ENCODE results near the gene C17orf67.

Gene C17orf67

GRCh38 chr17:56866076-56866475, 32.4 kb upstream of the C17orf67 start:
- Histone ChIP-seq H3K9ac (ENCODE audit: low read length) (no peak overlapping the region), H4K20me1 (ENCODE audit: low read depth, low read length) (no peaks in the 10 kb centered on the region), H3K79me2 (ENCODE audit: insufficient read depth, low read length) (no peaks in the 10 kb centered on the region), H3K4me3 (ENCODE audit: insufficient read depth, low read length, poor library complexity, severe bottlenecking) (no peak overlapping the region), H3K9me2 (replicated peaks; ENCODE audit: insufficient read depth, low read length) (no peaks in the 10 kb centered on the region), H3K9me3 (ENCODE audit: insufficient read depth, low read length) (no peaks in the 10 kb centered on the region), H3K4me2 (ENCODE audit: low read depth, low read length, poor library complexity, severe bottlenecking) (no peak overlapping the region), H3K36me3 (ENCODE audit: low read length) (peaks cover 7% of the 10 kb centered on the region; the same call in 1 of the 2 replicates), H3K27me3 (ENCODE audit: low read length) (no peaks in the 10 kb centered on the region), H2AFZ (ENCODE audit: low read depth, low read length, severe bottlenecking) (no peak overlapping the region), H3K27ac (ENCODE audit: low read depth, low read length) (no peak overlapping the region), H3F3A (ENCODE audit: insufficient read depth) (peaks cover 5% of the 10 kb centered on the region; the same call in 1 of the 2 replicates)
- TF ChIP-seq EZH2phosphoT487 (conservative IDR thresholded peaks at IDR 0.05; ENCODE audit: low read length) (no peak), CTCF (IDR thresholded peaks at IDR 0.05; ENCODE audit: insufficient read depth, low read length, poor library complexity, severe bottlenecking) (no peak)

- Histone ChIP-seq H2AFZ (ENCODE audit: low read depth, low read length, severe bottlenecking) (no peak overlapping the region), H3K79me2 (ENCODE audit: insufficient read depth, low read length) (no peaks in the 10 kb centered on the region), H3K4me2 (ENCODE audit: low read depth, low read length, poor library complexity, severe bottlenecking) (no peak overlapping the region), H3F3A (ENCODE audit: insufficient read depth) (peaks cover 5% of the 10 kb centered on the region; the same call in 1 of the 2 replicates), H3K9me3 (ENCODE audit: insufficient read depth, low read length) (no peaks in the 10 kb centered on the region), H4K20me1 (ENCODE audit: low read depth, low read length) (no peaks in the 10 kb centered on the region), H3K4me3 (ENCODE audit: insufficient read depth, low read length, poor library complexity, severe bottlenecking) (no peak overlapping the region), H3K27me3 (ENCODE audit: low read length) (no peaks in the 10 kb centered on the region), H3K36me3 (ENCODE audit: low read length) (peaks cover 7% of the 10 kb centered on the region; the same call in 1 of the 2 replicates), H3K27ac (ENCODE audit: low read depth, low read length) (no peak overlapping the region), H3K9me2 (replicated peaks; ENCODE audit: insufficient read depth, low read length) (no peaks in the 10 kb centered on the region), H3K9ac (ENCODE audit: low read length) (no peak overlapping the region)
- no peak for TF ChIP-seq EZH2phosphoT487 (conservative IDR thresholded peaks at IDR 0.05; ENCODE audit: low read length)
- TF ChIP-seq CTCF (IDR thresholded peaks at IDR 0.05; ENCODE audit: insufficient read depth, low read length, poor library complexity, severe bottlenecking), result no peak
Observed at GRCh38 chr17:56863974-56864373, 30.3 kb upstream of the C17orf67 start.

- Histone ChIP-seq H3K9me2 (replicated peaks; ENCODE audit: insufficient read depth, low read length) (no peaks in the 10 kb centered on the region), H3K36me3 (ENCODE audit: low read length) (peaks cover 13% of the 10 kb centered on the region; the same call in 1 of the 2 replicates), H3K9ac (ENCODE audit: low read length) (no peak overlapping the region), H3K4me3 (ENCODE audit: insufficient read depth, low read length, poor library complexity, severe bottlenecking) (no peak overlapping the region), H3F3A (ENCODE audit: insufficient read depth) (0 out of 2 replicates have a peak, but pooled peaks cover 5% of the 10 kb centered on the region), H3K27ac (ENCODE audit: low read depth, low read length) (no peak overlapping the region), H2AFZ (ENCODE audit: low read depth, low read length, severe bottlenecking) (no peak overlapping the region), H3K79me2 (ENCODE audit: insufficient read depth, low read length) (no peaks in the 10 kb centered on the region), H3K4me2 (ENCODE audit: low read depth, low read length, poor library complexity, severe bottlenecking) (no peak overlapping the region), H3K27me3 (ENCODE audit: low read length) (no peaks in the 10 kb centered on the region), H4K20me1 (ENCODE audit: low read depth, low read length) (no peaks in the 10 kb centered on the region), H3K9me3 (ENCODE audit: insufficient read depth, low read length) (no peaks in the 10 kb centered on the region)
- no peak for TF ChIP-seq CTCF (IDR thresholded peaks at IDR 0.05; ENCODE audit: insufficient read depth, low read length, poor library complexity, severe bottlenecking)
- no peak for TF ChIP-seq EZH2phosphoT487 (conservative IDR thresholded peaks at IDR 0.05; ENCODE audit: low read length)
Observed at GRCh38 chr17:56861899-56862298, 28.2 kb upstream of the C17orf67 start.
